Measurements from ENCODE around the gene CYFIP2. TPM values are rescaled to one million over a fixed set of nuclear protein-coding genes. Genes with fewer than 3 reads are reported as not detected.

CYFIP2 gene
- total and polyA plus RNA-seq, 2 of the 8 experiments (the other 6 are each of a cell fraction or from before 2014, with no cell fraction given) = 45.1 to 80.6 TPM

GRCh38 chr5:157415838-157416237, 149.9 kb downstream of the CYFIP2 start:
- no peaks in the 10 kb centered on the region for H3K79me1 ChIP-seq (ENCODE audit: low read depth, low read length)
- no peak overlapping the region for H3K14ac ChIP-seq (ENCODE audit: insufficient read length)
- H2BK120ac ChIP-seq (replicated peaks; ENCODE audit: low read depth, low read length) = no peak overlapping the region
- H3K23me2 ChIP-seq (ENCODE audit: low read depth, low read length) = no peaks in the 10 kb centered on the region
- no peak overlapping the region for H4K91ac ChIP-seq (replicated peaks; ENCODE audit: insufficient read length, low read length)
- no peak overlapping the region for H2AK5ac ChIP-seq (ENCODE audit: low read depth, low read length)
- no peak overlapping the region for H3K4me3 ChIP-seq (ENCODE audit: extremely low read depth in 1 of 4, insufficient read depth in 2 of 4, low read depth in 3 of 4, low read length in 4 of 4)
- no peak overlapping the region for H2BK12ac ChIP-seq (ENCODE audit: low read depth, low read length)
- H3K9me3 ChIP-seq (ENCODE audit: insufficient read depth in 2 of 2, low read depth in 1 of 2, low read length in 1 of 2) = peaks cover 0 to 10% of the 10 kb centered on the region in 2 experiments; a peak in 1 of 4 replicates
- no peaks in the 10 kb centered on the region for H3K79me2 ChIP-seq (ENCODE audit: control insufficient read depth in 1 of 2, insufficient read depth in 2 of 2, low read length in 2 of 2)
- no peak overlapping the region for H3K18ac ChIP-seq (ENCODE audit: extremely low read depth, low read length)
- H4K8ac ChIP-seq (ENCODE audit: extremely low read depth, insufficient read depth, low read length) = no peak overlapping the region
- no peak overlapping the region for H3K27ac ChIP-seq (ENCODE audit: low read depth, low read length)
- no peak overlapping the region for H3K23ac ChIP-seq (ENCODE audit: insufficient read length)
- H2BK20ac ChIP-seq (ENCODE audit: low read length) = no peak overlapping the region
- no peak overlapping the region for H2BK15ac ChIP-seq (ENCODE audit: low read length)
- H2BK5ac ChIP-seq (ENCODE audit: low read depth, low read length) = no peak overlapping the region
- ChIA-PET POLR2A (ENCODE audit: partially characterized antibody) (no interaction called here), CTCF (ENCODE audit: partially characterized antibody) (no interaction called here)
- no peak overlapping the region for H2AFZ ChIP-seq (ENCODE audit: low read length)
- H4K5ac ChIP-seq (ENCODE audit: insufficient read length, low read depth, low read length) = no peak overlapping the region
- FAIRE-seq (no peak), DNase-seq (ENCODE audit: low read depth in 1 of 2, low spot score in 2 of 2) (no peak)
- H3K9ac ChIP-seq (replicated peaks in 1 of 4; ENCODE audit: extremely low read depth in 1 of 4, low read depth in 3 of 4, low read length in 3 of 4) = no peak overlapping the region
- no peak overlapping the region for H3K56ac ChIP-seq (replicated peaks; ENCODE audit: insufficient read length, low read depth, low read length)
- no peaks in the 10 kb centered on the region; a peak in 1 of 8 replicates for H3K36me3 ChIP-seq (ENCODE audit: control insufficient read depth in 2 of 4, insufficient read depth in 4 of 4, low read length in 3 of 4)
- H3K4me1 ChIP-seq (replicated peaks in 1 of 4; ENCODE audit: control insufficient read depth in 3 of 4, insufficient read depth in 4 of 4, low read length in 3 of 4) = no peaks in the 10 kb centered on the region
- no peaks in the 10 kb centered on the region for H3K27me3 ChIP-seq (replicated peaks in 1 of 4; ENCODE audit: control insufficient read depth in 3 of 4, extremely low read depth in 1 of 4, insufficient read depth in 3 of 4, low read length in 3 of 4)
- no peaks in the 10 kb centered on the region for H4K20me1 ChIP-seq (replicated peaks in 1 of 2; ENCODE audit: control insufficient read depth in 1 of 2, insufficient read depth in 2 of 2, low read length in 2 of 2)
- no peak overlapping the region for H3K4ac ChIP-seq (replicated peaks; ENCODE audit: insufficient read length, low read depth, low read length)
- H3K4me2 ChIP-seq (ENCODE audit: insufficient read depth in 1 of 2, low read depth in 2 of 2, low read length in 2 of 2) = no peak overlapping the region
- no peak for TF ChIP-seq CTBP2 (IDR thresholded peaks at IDR 0.05; ENCODE audit: borderline replicate concordance, insufficient read depth, insufficient read length, low read length)
- TF ChIP-seq FOSL1 (IDR thresholded peaks at IDR 0.05; ENCODE audit: insufficient read depth, low read depth, low read length) = no peak
- no peak for TF ChIP-seq JUN (IDR thresholded peaks at IDR 0.05; ENCODE audit: low read depth, low read length)
- TF ChIP-seq BACH1 (IDR thresholded peaks at IDR 0.05; ENCODE audit: low read length) = no peak
- no peak for TF ChIP-seq MAX (IDR thresholded peaks at IDR 0.05)
- TF ChIP-seq SIN3A (conservative IDR thresholded peaks at IDR 0.05 in 1 of 2, IDR thresholded peaks at IDR 0.05 in 1 of 2; ENCODE audit: low read depth in 1 of 2, low read length in 2 of 2) = no peak
- no peak for TF ChIP-seq CREB1 (IDR thresholded peaks at IDR 0.05)
- no peak for TF ChIP-seq MAFK (IDR thresholded peaks at IDR 0.05; ENCODE audit: low read depth, low read length)
- no peak for TF ChIP-seq GTF2F1 (IDR thresholded peaks at IDR 0.05; ENCODE audit: borderline replicate concordance, low read depth, low read length)
- no peak for TF ChIP-seq KDM4A (IDR thresholded peaks at IDR 0.05; ENCODE audit: low read depth, low read length, severe bottlenecking)
- no peak for TF ChIP-seq CBX5 (IDR thresholded peaks at IDR 0.05; ENCODE audit: low read depth, low read length)
- TF ChIP-seq YY1 (IDR thresholded peaks at IDR 0.05; ENCODE audit: low read depth, low read length) = no peak
- TF ChIP-seq HDAC6 (IDR thresholded peaks at IDR 0.05; ENCODE audit: low read depth, low read length) = no peak
- no peak for TF ChIP-seq RXRA (IDR thresholded peaks at IDR 0.05; ENCODE audit: insufficient read depth, low read depth, low read length)
- TF ChIP-seq GABPA (IDR thresholded peaks at IDR 0.05; ENCODE audit: borderline replicate concordance, insufficient read depth, low read length) = no peak
- no peak for TF ChIP-seq SP2 (IDR thresholded peaks at IDR 0.05; ENCODE audit: low read length)

All from H1 (cell line).